Measurements from ENCODE around the gene SPON1.
"Not testable (repeated sequence)": the region's sequence is repeated elsewhere in the genome, so short reads cannot be mapped to it uniquely, and the experiment has no call there.

Gene SPON1

DNA sequence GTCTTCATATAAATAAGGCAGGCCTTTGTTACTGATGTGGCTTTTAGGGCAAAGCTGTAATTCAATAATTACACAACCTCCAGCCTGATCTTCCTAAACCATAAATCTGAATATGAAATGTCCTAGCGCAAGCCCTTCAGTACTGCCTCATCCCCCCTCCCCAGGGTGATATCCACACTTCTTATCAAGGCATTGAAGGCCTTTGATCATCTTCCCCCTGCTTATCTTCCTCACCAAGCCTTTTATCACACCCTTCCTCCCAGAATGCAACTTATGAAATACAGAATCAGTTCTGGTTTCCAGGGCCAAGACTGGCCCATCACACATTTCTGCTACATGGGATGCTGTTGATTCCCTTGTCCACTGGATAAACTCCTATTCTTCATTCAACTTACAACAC, 12.1 kb downstream of the SPON1 start:
- no peak for DNase-seq (ENCODE audit: low read depth)
- TF ChIP-seq, protein P1, sequence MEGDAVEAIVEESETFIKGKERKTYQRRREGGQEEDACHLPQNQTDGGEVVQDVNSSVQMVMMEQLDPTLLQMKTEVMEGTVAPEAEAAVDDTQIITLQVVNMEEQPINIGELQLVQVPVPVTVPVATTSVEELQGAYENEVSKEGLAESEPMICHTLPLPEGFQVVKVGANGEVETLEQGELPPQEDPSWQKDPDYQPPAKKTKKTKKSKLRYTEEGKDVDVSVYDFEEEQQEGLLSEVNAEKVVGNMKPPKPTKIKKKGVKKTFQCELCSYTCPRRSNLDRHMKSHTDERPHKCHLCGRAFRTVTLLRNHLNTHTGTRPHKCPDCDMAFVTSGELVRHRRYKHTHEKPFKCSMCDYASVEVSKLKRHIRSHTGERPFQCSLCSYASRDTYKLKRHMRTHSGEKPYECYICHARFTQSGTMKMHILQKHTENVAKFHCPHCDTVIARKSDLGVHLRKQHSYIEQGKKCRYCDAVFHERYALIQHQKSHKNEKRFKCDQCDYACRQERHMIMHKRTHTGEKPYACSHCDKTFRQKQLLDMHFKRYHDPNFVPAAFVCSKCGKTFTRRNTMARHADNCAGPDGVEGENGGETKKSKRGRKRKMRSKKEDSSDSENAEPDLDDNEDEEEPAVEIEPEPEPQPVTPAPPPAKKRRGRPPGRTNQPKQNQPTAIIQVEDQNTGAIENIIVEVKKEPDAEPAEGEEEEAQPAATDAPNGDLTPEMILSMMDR (IDR thresholded peaks at IDR 0.05; ENCODE audit: insufficient read depth, low read depth, low read length, missing control alignments): no peak
- H3K4me3 ChIP-seq (ENCODE audit: low read depth, low read length): no peak overlapping the region

DNA sequence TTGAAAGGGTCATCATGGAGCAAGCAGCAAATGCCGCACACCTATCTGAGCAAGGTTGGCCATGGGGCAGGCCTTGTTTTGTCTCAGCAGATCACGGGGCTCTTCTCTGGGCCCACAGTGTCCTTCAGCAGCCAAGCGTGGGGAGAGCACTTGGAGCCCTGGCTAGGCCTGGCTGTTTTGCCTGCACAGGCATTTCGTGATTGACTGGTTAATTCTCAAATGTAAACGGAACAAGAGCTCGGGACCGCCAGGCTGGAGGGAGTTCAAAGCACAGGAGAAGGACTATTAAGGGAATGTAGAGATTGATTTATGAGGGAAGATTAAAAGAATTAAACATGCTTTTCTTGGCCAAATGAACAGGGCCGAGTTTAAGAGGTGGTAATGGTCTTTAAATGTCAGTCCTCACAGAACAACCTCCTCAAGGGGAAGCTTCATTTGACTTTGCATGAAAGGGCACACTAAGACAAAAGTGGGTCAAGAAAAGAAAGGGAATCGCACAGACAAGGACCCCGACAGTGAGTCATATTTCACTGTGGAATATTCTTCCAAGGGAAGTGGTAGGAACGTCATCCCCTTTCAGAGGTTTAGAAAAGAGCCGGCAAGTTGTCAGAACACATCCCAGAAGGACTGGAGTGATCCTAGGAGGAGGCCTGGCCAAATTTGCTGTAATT, 20.7 kb downstream of the SPON1 start:
- no peak overlapping the region for H3K4me3 ChIP-seq (ENCODE audit: low read depth, low read length)
- DNase-seq (ENCODE audit: low read depth): no peak
- TF ChIP-seq, protein P1 (IDR thresholded peaks at IDR 0.05; ENCODE audit: insufficient read depth, low read depth, low read length, missing control alignments): no peak

DNA sequence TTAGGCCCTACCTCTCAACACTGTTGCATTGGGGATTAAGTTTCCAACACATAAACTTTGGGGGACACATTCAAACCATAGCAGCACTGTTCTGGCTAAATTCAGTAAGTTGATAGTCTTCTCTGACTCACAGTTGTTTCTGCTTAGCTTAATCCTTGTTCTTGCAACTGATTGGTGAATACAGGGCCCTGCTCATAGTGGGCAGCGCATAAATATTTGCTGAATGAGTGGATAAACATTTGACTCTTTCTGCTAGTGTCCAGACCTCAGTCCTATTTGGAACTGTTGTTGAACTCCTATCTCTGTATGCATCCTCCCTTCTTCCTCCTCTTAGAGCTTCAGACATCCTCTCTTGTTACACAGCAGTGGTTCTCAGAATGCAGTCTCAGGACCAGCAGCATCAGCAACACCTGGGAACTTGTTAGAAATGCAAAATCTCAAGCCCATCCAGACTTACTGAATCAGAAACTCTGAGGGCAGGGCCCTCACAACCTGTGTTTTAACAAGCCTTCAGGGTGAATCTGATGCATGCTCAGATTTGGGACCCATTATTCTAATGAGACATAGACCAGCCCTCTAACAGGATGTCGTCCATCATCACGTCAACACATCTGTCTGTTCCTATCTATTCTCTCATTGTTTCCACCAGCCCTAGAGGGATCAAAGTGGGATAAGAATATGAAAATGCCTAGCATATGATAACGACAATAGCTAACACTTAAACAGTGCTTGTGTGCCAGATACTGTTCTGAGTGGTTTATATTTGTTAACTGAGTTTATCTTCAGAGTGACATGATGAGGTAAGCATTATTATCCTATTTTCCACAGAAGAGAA, 22.3 kb downstream of the SPON1 start:
- TF ChIP-seq, protein P1 (IDR thresholded peaks at IDR 0.05; ENCODE audit: insufficient read depth, low read depth, low read length, missing control alignments): no peak
- no peak overlapping the region for H3K4me3 ChIP-seq (ENCODE audit: low read depth, low read length)
- no peak for DNase-seq (ENCODE audit: low read depth)

DNA sequence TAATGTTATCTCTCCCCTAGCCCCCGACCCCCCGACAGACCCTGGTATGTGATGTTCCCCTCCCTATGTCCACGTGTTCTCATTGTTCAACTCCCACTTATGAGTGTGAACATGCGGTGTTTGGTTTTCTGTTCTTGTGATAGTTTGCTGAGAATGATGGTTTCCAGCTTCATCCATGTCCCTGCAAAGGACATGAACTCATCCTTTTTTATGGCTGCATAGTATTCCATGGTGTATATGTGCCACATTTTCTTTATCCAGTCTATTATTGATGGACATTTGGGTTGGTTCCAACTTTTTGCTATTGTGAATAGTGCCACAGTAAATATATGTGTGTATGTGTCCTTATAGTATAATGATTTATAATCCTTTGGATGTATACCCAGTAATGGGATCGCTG, 24.2 kb downstream of the SPON1 start:
- not testable (repeated sequence) for DNase-seq (ENCODE audit: low read depth); H3K4me3 ChIP-seq (ENCODE audit: low read depth, low read length)

DNA sequence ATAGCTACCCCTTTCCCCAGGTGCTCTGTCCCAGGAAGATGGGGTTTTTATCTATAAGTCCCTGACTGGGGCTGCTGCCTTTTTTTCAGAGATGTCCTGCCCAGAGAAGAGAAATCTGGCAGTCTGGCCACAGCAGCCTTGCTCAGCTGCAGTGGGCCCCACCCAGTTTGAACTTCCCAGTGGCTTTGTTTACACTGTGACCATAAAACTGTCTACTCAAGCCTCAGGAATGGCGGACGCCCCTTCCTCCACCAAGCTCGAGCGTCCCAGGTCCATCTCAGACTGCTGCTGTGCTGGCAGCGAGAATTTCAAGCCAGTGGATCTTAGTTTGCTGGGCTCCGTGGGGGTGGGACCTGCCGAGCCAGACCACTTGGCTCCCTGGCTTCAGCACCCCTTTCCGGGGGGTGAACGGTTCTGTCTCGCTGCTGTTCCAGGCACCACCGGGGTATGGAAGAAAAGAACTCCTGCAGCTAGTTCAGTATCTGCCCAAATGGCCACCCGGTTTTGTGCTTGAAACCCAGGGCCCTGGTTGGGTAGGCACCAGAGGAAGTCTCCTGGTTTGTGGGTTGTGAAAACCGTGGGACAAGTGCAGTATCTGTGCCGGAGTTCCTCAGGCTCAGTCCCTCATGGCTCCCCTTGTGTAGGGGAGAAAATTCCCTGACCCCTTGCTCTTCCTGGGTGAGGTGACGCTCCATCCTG, 29.8 kb downstream of the SPON1 start:
- H3K4me3 ChIP-seq (ENCODE audit: low read depth, low read length); DNase-seq (ENCODE audit: low read depth): not testable (repeated sequence)

DNA sequence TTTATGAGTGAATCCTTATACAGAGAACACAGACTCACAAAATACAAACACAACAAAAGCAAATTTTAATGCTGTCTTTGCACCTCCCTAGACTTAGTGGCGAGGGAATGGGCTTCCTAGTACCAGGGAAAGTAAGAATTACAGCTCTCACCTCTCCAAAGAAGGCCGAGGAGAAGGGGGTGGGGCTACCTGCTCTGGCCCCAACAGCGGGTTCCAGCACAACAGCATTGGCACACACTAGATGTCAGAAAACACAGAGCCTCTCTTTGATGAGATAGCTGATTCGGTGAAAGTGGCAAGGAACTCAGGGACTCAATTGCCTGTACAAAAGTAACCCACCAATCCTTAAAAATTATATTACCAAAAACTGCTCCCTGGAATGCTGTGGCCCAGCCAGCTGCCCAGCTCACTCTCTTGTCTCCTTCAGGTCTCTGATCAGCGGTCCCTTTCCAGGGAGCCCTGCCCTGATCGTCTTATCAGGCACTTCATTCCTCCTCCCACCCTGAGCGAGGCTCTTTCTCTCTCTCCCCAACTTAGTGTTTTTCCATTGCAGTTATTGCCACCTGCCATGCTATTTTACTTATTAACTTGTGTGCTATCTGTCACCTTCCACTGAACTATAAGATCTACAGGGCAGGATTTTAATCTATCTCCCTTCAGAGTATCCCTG, 30.7 kb downstream of the SPON1 start:
- TF ChIP-seq, protein P1 (IDR thresholded peaks at IDR 0.05; ENCODE audit: insufficient read depth, low read depth, low read length, missing control alignments): no peak
- DNase-seq (ENCODE audit: low read depth): no peak
- H3K4me3 ChIP-seq (ENCODE audit: low read depth, low read length): no peak overlapping the region

DNA sequence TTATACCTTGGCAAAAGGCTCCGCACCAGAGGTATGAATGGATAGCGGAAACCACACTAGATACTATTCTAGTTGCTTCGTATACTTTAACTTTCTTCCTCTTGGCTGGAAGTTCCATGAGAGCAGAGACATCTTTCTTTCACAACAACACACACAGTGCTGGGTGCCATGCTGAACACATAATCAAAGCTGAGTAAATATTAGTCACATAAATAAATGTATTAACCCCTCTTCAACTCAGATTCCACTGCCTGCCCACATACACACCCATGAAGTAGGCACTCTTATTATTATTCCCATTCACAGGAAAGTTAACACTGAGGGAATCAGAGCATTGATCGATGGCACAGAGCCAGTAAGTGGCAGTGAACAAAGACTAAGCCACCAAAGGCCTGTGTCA, 35.4 kb downstream of the SPON1 start:
- TF ChIP-seq, protein P1 (IDR thresholded peaks at IDR 0.05; ENCODE audit: insufficient read depth, low read depth, low read length, missing control alignments): no peak
- no peak for DNase-seq (ENCODE audit: low read depth)
- no peak overlapping the region for H3K4me3 ChIP-seq (ENCODE audit: low read depth, low read length)

Data from GM12865 (cell line).